Adrenal gland (tissue), 5 donors: Measurements from ENCODE around the gene PCDHGC5.

Experiments
- CTCF ChIP-seq, 6 experiments: fragments of 450-650 bp in 4 of 6; fragments of 200-600 bp in 2 of 6; sonication (generic) in 1 of 6; IDR thresholded peaks; 1 replicate in 5 of 6; 2 replicates in 1 of 6; pipeline versions ENCODE4 v1.5.1 to v1.8.0; 2016 to 2021; ENCODE audit warnings: antibody characterized with exemption in 6 of 6, mild to moderate bottlenecking in 2 of 6, moderate library complexity in 1 of 6
- POLR2A ChIP-seq, 2 donors: fragments of 450-650 bp; IDR thresholded peaks; one replicate each; pipeline ENCODE4 v1.6.1; 2017; ENCODE audit warnings: antibody characterized with exemption in 2 of 2, mild to moderate bottlenecking in 2 of 2, moderate library complexity in 1 of 2
- donor health status: DM: no; HTN: no; CAD: no.

DNA sequence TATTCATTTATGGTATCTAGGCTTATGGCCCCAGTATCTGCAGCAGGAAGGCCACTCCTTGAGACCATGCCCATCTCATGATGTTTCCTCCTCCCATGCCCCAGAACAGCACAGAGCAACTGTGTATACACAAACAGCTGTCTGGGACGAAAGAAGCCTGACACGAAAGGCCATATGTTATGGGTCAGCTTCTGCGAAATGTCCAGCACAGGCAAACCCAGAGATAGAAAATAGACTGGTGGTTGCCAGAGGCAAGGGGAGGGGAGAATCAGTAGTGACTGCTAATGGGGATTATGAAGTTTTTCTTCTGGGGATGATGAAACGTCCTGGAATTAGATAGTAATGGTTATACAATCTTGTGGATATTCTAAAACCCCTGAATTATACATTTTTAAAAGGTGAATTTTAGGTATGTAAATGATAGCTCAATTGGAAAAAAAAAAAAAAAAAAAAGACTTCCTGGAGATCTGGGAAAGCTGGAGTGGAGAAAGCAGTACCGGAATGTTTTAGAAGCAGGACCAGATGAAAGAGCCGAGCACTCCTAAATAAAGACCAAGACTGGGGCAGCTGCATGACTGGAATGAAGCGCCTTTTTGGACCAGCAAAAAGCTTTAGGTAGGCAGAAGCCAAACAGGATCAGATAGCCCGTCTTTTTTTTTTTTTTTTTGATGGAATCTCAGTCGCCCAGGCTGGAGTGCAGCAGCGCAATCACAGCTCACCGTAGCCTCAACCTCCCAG lies 29.2 kb downstream of the PCDHGC5 start:
- TF ChIP-seq CTCF (IDR thresholded peaks at IDR 0.05) (no peak), POLR2A (IDR thresholded peaks at IDR 0.05) (no peak)
